MM.1S (cell line): Measurements from ENCODE around the gene LDLRAD1.
"Not testable (repeated sequence)": the region's sequence is repeated elsewhere in the genome, so short reads cannot be mapped to it uniquely, and the experiment has no call there.

Experiments
- DNase-seq: peaks from one replicate; pipeline ENCODE4 v3.0.0-alpha.2; 2015
- H2AFZ ChIP-seq: fragments of 300-600 bp; sonication (generic); 2 replicates; pipeline ENCODE4 v1.6.0; 2016; ENCODE audit warnings: antibody characterized with exemption, low read length
- H3F3A ChIP-seq: fragments of 300-600 bp; sonication (generic); 2 replicates; pipeline ENCODE4 v1.6.1; 2016; ENCODE audit warnings: mild to moderate bottlenecking, antibody characterized with exemption, low read length, moderate library complexity, mixed read lengths; ENCODE audit not compliant: insufficient read depth
- H3K27ac ChIP-seq: fragments of 300-600 bp; sonication (generic); 2 replicates; pipeline ENCODE4 v1.5.1; 2016; ENCODE audit warnings: mild to moderate bottlenecking, low read length
- H3K27me3 ChIP-seq: fragments of 300-600 bp; sonication (generic); replicated peaks from 2 replicates; pipeline ENCODE4 v1.6.0; 2016; ENCODE audit warnings: low read length; ENCODE audit not compliant: insufficient read depth
- H3K36me3 ChIP-seq: fragments of 300-600 bp; sonication (generic); replicated peaks from 2 replicates; pipeline ENCODE4 v1.6.1; 2016; ENCODE audit warnings: mild to moderate bottlenecking, low read length, mixed read lengths; ENCODE audit not compliant: insufficient read depth
- H3K4me1 ChIP-seq: fragments of 300-600 bp; sonication (generic); 2 replicates; pipeline ENCODE4 v1.6.1; 2016; ENCODE audit warnings: low read length, mixed read lengths
- H3K4me2 ChIP-seq: fragments of 300-600 bp; sonication (generic); 2 replicates; pipeline ENCODE4 v1.6.0; 2016; ENCODE audit warnings: low read depth, low read length
- H3K4me3 ChIP-seq: fragments of 300-600 bp; sonication (generic); 2 replicates; pipeline ENCODE4 v1.5.1; 2016; ENCODE audit warnings: low read length, mixed read lengths
- H3K79me2 ChIP-seq: fragments of 300-600 bp; sonication (generic); 2 replicates; pipeline ENCODE4 v1.6.1; 2016; ENCODE audit warnings: mixed run types, low read length, mixed read lengths
- H3K9ac ChIP-seq: fragments of 300-600 bp; sonication (generic); 2 replicates; pipeline ENCODE4 v1.6.1; 2016; ENCODE audit warnings: low read length, mixed read lengths
- H3K9me2 ChIP-seq: fragments of 300-600 bp; sonication (generic); replicated peaks from 2 replicates; pipeline ENCODE4 v1.6.1; 2016; ENCODE audit warnings: mild to moderate bottlenecking, low read length, mixed read lengths; ENCODE audit not compliant: insufficient read depth
- H3K9me3 ChIP-seq: fragments of 300-600 bp; sonication (generic); replicated peaks from 2 replicates; pipeline ENCODE4 v1.6.1; 2016; ENCODE audit warnings: mild to moderate bottlenecking, low read length, mixed read lengths; ENCODE audit not compliant: insufficient read depth
- H4K20me1 ChIP-seq: fragments of 300-600 bp; sonication (generic); 2 replicates; pipeline ENCODE4 v1.6.1; 2016; ENCODE audit warnings: mild to moderate bottlenecking, low read length, moderate library complexity, mixed read lengths; ENCODE audit not compliant: insufficient read depth
- CTCF ChIP-seq: fragments of 300-600 bp; sonication (generic); IDR thresholded peaks from 2 replicates; pipeline ENCODE4 v1.5.1; 2016; ENCODE audit warnings: antibody characterized with exemption, low read length, mixed read lengths
- EZH2 ChIP-seq: fragments of 300-600 bp; sonication (generic); optimal IDR thresholded peaks from 2 replicates; pipeline ENCODE3; 2017; ENCODE audit warnings: low read depth, mild to moderate bottlenecking, antibody characterized with exemption, low read length, mixed read lengths
- EZH2phosphoT487 ChIP-seq: fragments of 300-600 bp; sonication (generic); IDR thresholded peaks from 2 replicates; pipeline ENCODE4 v1.6.1; 2018; ENCODE audit warnings: antibody characterized with exemption, low read length

LDLRAD1 gene

GRCh38 chr1:54024358-54024757 lies 6.4 kb upstream of the LDLRAD1 start:
- Histone ChIP-seq H3K9ac (no peak overlapping the region), H3K27ac (no peak overlapping the region), H2AFZ (no peak overlapping the region), H3F3A (no peaks in the 10 kb centered on the region; the same call in 1 of the 2 replicates), H3K4me1 (0 out of 2 replicates have a peak, but pooled peaks cover 4% of the 10 kb centered on the region), H3K4me2 (no peak overlapping the region), H3K79me2 (no peaks in the 10 kb centered on the region), H3K27me3 (no peaks in the 10 kb centered on the region), H3K9me3 (no peaks in the 10 kb centered on the region), H4K20me1 (no peaks in the 10 kb centered on the region), H3K36me3 (no peaks in the 10 kb centered on the region), H3K9me2 (no peaks in the 10 kb centered on the region), H3K4me3 (no peak overlapping the region)
- no peak for DNase-seq
- TF ChIP-seq EZH2phosphoT487, result no peak
- no peak for TF ChIP-seq CTCF
- TF ChIP-seq EZH2, result no peak

- H3K4me1 ChIP-seq, H2AFZ ChIP-seq, H3K27me3 ChIP-seq, H3K79me2 ChIP-seq, H3K9me3 ChIP-seq, H3K9me2 ChIP-seq, H3K9ac ChIP-seq, H3K4me2 ChIP-seq, H3K36me3 ChIP-seq, H3K27ac ChIP-seq, DNase-seq, H3K4me3 ChIP-seq, H3F3A ChIP-seq, H4K20me1 ChIP-seq: not testable (repeated sequence)
Observed at GRCh38 chr1:54019562-54020176, 1.7 kb upstream of the LDLRAD1 start.

DNA sequence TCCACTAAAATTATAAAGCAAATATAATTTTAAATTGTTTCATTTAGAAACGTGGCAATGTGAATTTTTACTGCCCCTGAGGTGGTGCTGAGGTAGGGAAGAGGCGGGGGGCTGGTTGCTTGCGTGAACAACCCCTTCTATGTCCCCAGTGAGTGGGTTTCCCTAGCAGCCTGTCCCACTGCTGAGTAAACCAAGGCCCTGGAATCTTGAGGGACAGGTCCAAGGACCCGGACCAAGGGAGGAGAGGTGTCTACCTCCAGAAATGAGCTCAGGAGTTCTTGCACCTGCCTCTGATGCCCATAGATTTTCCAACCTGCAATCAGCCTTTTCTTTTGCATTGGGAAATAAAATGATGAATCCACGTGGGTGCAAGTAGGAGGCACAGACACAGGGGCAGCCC lies 649 bp upstream of the LDLRAD1 start:
- Histone ChIP-seq H3F3A (no peaks in the 10 kb centered on the region; the same call in 1 of the 2 replicates), H2AFZ (no peak overlapping the region), H3K9ac (no peak overlapping the region), H3K4me1 (0 out of 2 replicates have a peak, but pooled peaks cover 4% of the 10 kb centered on the region), H3K36me3 (no peaks in the 10 kb centered on the region), H3K9me3 (no peaks in the 10 kb centered on the region), H3K27ac (no peak overlapping the region), H3K79me2 (no peaks in the 10 kb centered on the region), H4K20me1 (no peaks in the 10 kb centered on the region), H3K4me2 (no peak overlapping the region), H3K4me3 (no peak overlapping the region), H3K27me3 (no peaks in the 10 kb centered on the region), H3K9me2 (no peaks in the 10 kb centered on the region)
- no peak for DNase-seq
- TF ChIP-seq CTCF, result no peak
- TF ChIP-seq EZH2, result no peak
- TF ChIP-seq EZH2phosphoT487, result no peak
